ENCODE results near the gene CELF4. TPM values are rescaled to one million over a fixed set of nuclear protein-coding genes. Genes with fewer than 3 reads are reported as not detected.

CELF4 gene
- total RNA-seq, 1 donor from 2014 or later = 2.3 TPM

- no peak overlapping the region for H3K4me3 Mint-ChIP-seq
These were observed 317.3 kb downstream of the CELF4 start for GRCh38 chr18:37248281-37248680.

GRCh38 chr18:37247497-37248161 is 318.0 kb downstream of the CELF4 start:
- DNase-seq (ENCODE audit: low spot score in 2 of 2, unreplicated experiment in 2 of 2) = no peak
- Mint-ChIP-seq H3K36me3 (peaks cover 3% of the 10 kb centered on the region), H3K27me3 (ENCODE audit: low read depth) (peaks cover 47% of the 10 kb centered on the region), H3K4me3 (no peak overlapping the region), H3K9me3 (no peaks in the 10 kb centered on the region), H3K27ac (no peak overlapping the region), H3K4me1 (peaks cover 8% of the 10 kb centered on the region)
- no peak for TF ChIP-seq CTCF (IDR thresholded peaks at IDR 0.05; ENCODE audit: unreplicated experiment)

More at GRCh38 chr18:37248281-37248680, 317.3 kb downstream of the CELF4 start:
- no peaks in the 10 kb centered on the region for H3K9me3 Mint-ChIP-seq
- no peak for TF ChIP-seq CTCF (IDR thresholded peaks at IDR 0.05; ENCODE audit: unreplicated experiment)
- peaks cover 50% of the 10 kb centered on the region for H3K27me3 Mint-ChIP-seq (ENCODE audit: low read depth)
- peaks cover 7% of the 10 kb centered on the region for H3K4me1 Mint-ChIP-seq
- no peaks in the 10 kb centered on the region for H3K36me3 Mint-ChIP-seq
- no peak for DNase-seq (ENCODE audit: low spot score in 2 of 2, unreplicated experiment in 2 of 2)
- no peak overlapping the region for H3K27ac Mint-ChIP-seq

- Mint-ChIP-seq H3K36me3 (peaks cover 3% of the 10 kb centered on the region), H3K27ac (no peak overlapping the region), H3K4me3 (no peak overlapping the region), H3K4me1 (peaks cover 10% of the 10 kb centered on the region), H3K27me3 (ENCODE audit: low read depth) (peaks cover 42% of the 10 kb centered on the region), H3K9me3 (no peaks in the 10 kb centered on the region)
- no peak for DNase-seq (ENCODE audit: low spot score in 2 of 2, unreplicated experiment in 2 of 2)
- TF ChIP-seq CTCF (IDR thresholded peaks at IDR 0.05; ENCODE audit: unreplicated experiment) = no peak
These were observed 318.7 kb downstream of the CELF4 start for GRCh38 chr18:37246779-37247340.

GRCh38 chr18:37244618-37245017 is 321.0 kb downstream of the CELF4 start:
- no peak overlapping the region for H3K4me3 Mint-ChIP-seq
- DNase-seq (ENCODE audit: low spot score in 2 of 2, unreplicated experiment in 2 of 2) = no peak
- H3K9me3 Mint-ChIP-seq = no peaks in the 10 kb centered on the region
- peaks cover 10% of the 10 kb centered on the region for H3K4me1 Mint-ChIP-seq
- H3K27ac Mint-ChIP-seq = no peak overlapping the region
- H3K36me3 Mint-ChIP-seq = peaks cover 3% of the 10 kb centered on the region
- TF ChIP-seq CTCF (IDR thresholded peaks at IDR 0.05; ENCODE audit: unreplicated experiment) = no peak
- peaks cover 32% of the 10 kb centered on the region for H3K27me3 Mint-ChIP-seq (ENCODE audit: low read depth)

GRCh38 chr18:37243741-37244140 is 321.9 kb downstream of the CELF4 start:
- peaks cover 3% of the 10 kb centered on the region for H3K36me3 Mint-ChIP-seq
- H3K4me3 Mint-ChIP-seq = peak overlapping the region; percentile 49
- H3K9me3 Mint-ChIP-seq = no peaks in the 10 kb centered on the region
- no peak overlapping the region for H3K27ac Mint-ChIP-seq
- peaks cover 32% of the 10 kb centered on the region for H3K27me3 Mint-ChIP-seq (ENCODE audit: low read depth)
- H3K4me1 Mint-ChIP-seq = peaks cover 10% of the 10 kb centered on the region
- DNase-seq (ENCODE audit: low spot score in 2 of 2, unreplicated experiment in 2 of 2) = peak in 1 of 2 experiments; percentile 48
- TF ChIP-seq CTCF (IDR thresholded peaks at IDR 0.05; ENCODE audit: unreplicated experiment) = no peak

All from mesothelial cell of epicardium (in vitro differentiated cells).